Caco-2 (cell line): ENCODE results near the gene ISOC2. TPM values are rescaled to one million over a fixed set of nuclear protein-coding genes. Genes with fewer than 3 reads are reported as not detected.

Source experiments
- BruUV-seq: library from RNA; stranded (reverse); fragments of 400-500 nt; replicated peaks from 2 replicates; lab custom pipeline; 2021; lab: Mats Ljungman, UMichigan
- CTCF ChIA-PET: fragments of 300-600 bp; sonication (Branson Sonifier 250); formaldehyde crosslinking; loops from one replicate; lab custom pipeline; 2022; ENCODE audit warnings: antibody characterized with exemption; lab: Charles Lee
- POLR2A ChIA-PET: fragments of 300-600 bp; sonication (Branson Sonifier 250); formaldehyde crosslinking; loops from one replicate; lab custom pipeline; 2022; ENCODE audit warnings: antibody characterized with exemption; lab: Charles Lee
- DNase-seq, 2 experiments: peaks; one replicate each; pipeline versions ENCODE4 v3.0.0 to v3.0.0-alpha.2; 2020 to 2022
- H3K27me3 ChIP-seq: replicated peaks from 2 replicates; pipeline ENCODE4 v1.6.0; 2011; ENCODE audit warnings: low read length; ENCODE audit not compliant: control insufficient read depth, insufficient read depth
- H3K36me3 ChIP-seq: 2 replicates; pipeline ENCODE4 v1.5.1; 2011; ENCODE audit warnings: low read length; ENCODE audit not compliant: control insufficient read depth, insufficient read depth
- H3K4me1 ChIP-seq: fragments of 250-450 bp; sonication (Bioruptor Pico); 2 replicates; pipeline ENCODE4 v1.5.1; 2020; ENCODE audit warnings: mild to moderate bottlenecking
- H3K4me3 ChIP-seq: 2 replicates; pipeline ENCODE4 v1.5.1; 2011; ENCODE audit warnings: low read depth, mild to moderate bottlenecking, control low read depth, low read length
- H3K9me3 ChIP-seq: fragments of 250-450 bp; sonication (Bioruptor Pico); 2 replicates; pipeline ENCODE4 v1.5.1; 2020; ENCODE audit warnings: mild to moderate bottlenecking, moderate library complexity
- H3K27ac Mint-ChIP-seq: one replicate; pipeline ENCODE4 v1.8.0; 2022; ENCODE audit warnings: mixed read lengths; ENCODE audit not compliant: unreplicated experiment
- H3K27me3 Mint-ChIP-seq: one replicate; pipeline ENCODE4 v1.8.0; 2022; ENCODE audit warnings: mixed read lengths; ENCODE audit not compliant: insufficient read depth, unreplicated experiment
- H3K36me3 Mint-ChIP-seq: one replicate; pipeline ENCODE4 v1.8.0; 2022; ENCODE audit warnings: mild to moderate bottlenecking, mixed read lengths; ENCODE audit not compliant: insufficient read depth, unreplicated experiment
- H3K4me1 Mint-ChIP-seq: one replicate; pipeline ENCODE4 v1.8.0; 2022; ENCODE audit warnings: low read depth, mixed read lengths; ENCODE audit not compliant: unreplicated experiment
- H3K4me3 Mint-ChIP-seq: one replicate; pipeline ENCODE4 v1.8.0; 2022; ENCODE audit warnings: mild to moderate bottlenecking, moderate library complexity, mixed read lengths; ENCODE audit not compliant: unreplicated experiment
- H3K9me3 Mint-ChIP-seq: one replicate; pipeline ENCODE4 v1.8.0; 2022; ENCODE audit warnings: mixed read lengths; ENCODE audit not compliant: unreplicated experiment
- CTCF ChIP-seq, 2 experiments: fragments of 200-600 bp in 1 of 2; IDR thresholded peaks; 1 replicate in 1 of 2; 2 replicates in 1 of 2; pipeline versions ENCODE4 v1.5.1 to v1.8.0; 2011 to 2022; ENCODE audit warnings: antibody characterized with exemption in 1 of 2, control low read depth in 1 of 2, inconsistent platforms in 1 of 2, low read depth in 1 of 2, low read length in 1 of 2, mild to moderate bottlenecking in 1 of 2, moderate library complexity in 1 of 2; ENCODE audit not compliant: insufficient read depth in 1 of 2, severe bottlenecking in 1 of 2, unreplicated experiment in 1 of 2
- intact Hi-C: fragments of 100-400 bp; cut with micrococcal nuclease; formaldehyde crosslinking; loops from one replicate; pipeline ENCODE4 v1.10.0; 2022; ENCODE audit not compliant: unreplicated experiment
- total RNA-seq: library from RNA; stranded (reverse); gene quantifications from 2 replicates; pipeline ENCODE4 v1.2.3, GENCODE V29; 2022

Gene ISOC2
- total RNA-seq, 1 experiment from 2014 or later, result 40.6 TPM

- CTCF ChIA-PET, result no interaction called here
- Mint-ChIP-seq H3K27me3 (peaks cover 35% of the 10 kb centered on the region), H3K36me3 (peaks cover 7% of the 10 kb centered on the region), H3K9me3 (no peaks in the 10 kb centered on the region), H3K4me3 (no peak overlapping the region), H3K4me1 (no peaks in the 10 kb centered on the region), H3K27ac (no peak overlapping the region)
- no peak for TF ChIP-seq CTCF (IDR thresholded peaks at IDR 0.05; ENCODE audit: insufficient read depth in 1 of 2, low read depth in 1 of 2, low read length in 1 of 2, severe bottlenecking in 1 of 2, unreplicated experiment in 1 of 2)
- Histone ChIP-seq H3K27me3 (peaks cover 9% of the 10 kb centered on the region), H3K36me3 (no peaks in the 10 kb centered on the region), H3K9me3 (0 out of 2 replicates have a peak, but pooled peaks cover 3% of the 10 kb centered on the region), H3K4me3 (no peak overlapping the region), H3K4me1 (peaks cover 11% of the 10 kb centered on the region; the same call in 1 of the 2 replicates)
- intact Hi-C loops, result no loop called here
- no TSS peak for BruUV-seq
- DNase-seq, result no peak
- POLR2A ChIA-PET, result no interaction called here
Measured at GRCh38 chr19:55439052-55439451, 22.4 kb downstream of the ISOC2 start.

- no peak overlapping the region for H3K27ac Mint-ChIP-seq
- no TSS peak for BruUV-seq
- H3K27me3 ChIP-seq, result peaks cover 5% of the 10 kb centered on the region
- 0 out of 2 replicates have a peak, but pooled peaks cover 3% of the 10 kb centered on the region for H3K9me3 ChIP-seq
- H3K36me3 Mint-ChIP-seq, result peaks cover 7% of the 10 kb centered on the region
- DNase-seq, result peak; percentile 76 to 83
- no peaks in the 10 kb centered on the region for H3K9me3 Mint-ChIP-seq
- peak overlapping the region; percentile 23 for H3K4me3 Mint-ChIP-seq
- no peak overlapping the region for H3K4me3 ChIP-seq
- peaks cover 11% of the 10 kb centered on the region; the same call in 1 of the 2 replicates for H3K4me1 ChIP-seq
- TF ChIP-seq CTCF (IDR thresholded peaks at IDR 0.05; ENCODE audit: insufficient read depth in 1 of 2, low read depth in 1 of 2, low read length in 1 of 2, severe bottlenecking in 1 of 2, unreplicated experiment in 1 of 2), result no peak
- H3K27me3 Mint-ChIP-seq, result peaks cover 23% of the 10 kb centered on the region
- intact Hi-C loops, result no loop called here
- ChIA-PET CTCF (interaction anchor here (0.6 kb wide), 1 partner anchor 9 kb away, joined by 3 read pairs; no protein-coding TSS in a partner anchor), POLR2A (interaction anchor here (0.9 to 1.3 kb wide), 3 partner anchors 24 to 98 kb away, joined by 3 to 7 read pairs (median 4); partner anchors contain the start of genes ISOC2, KMT5C and UBE2S)
- no peaks in the 10 kb centered on the region for H3K36me3 ChIP-seq
- no peaks in the 10 kb centered on the region for H3K4me1 Mint-ChIP-seq
Measured at GRCh38 chr19:55437410-55437809, 24.0 kb downstream of the ISOC2 start.

- no peaks in the 10 kb centered on the region for H3K9me3 Mint-ChIP-seq
- H3K27me3 Mint-ChIP-seq, result peaks cover 23% of the 10 kb centered on the region
- Histone ChIP-seq H3K9me3 (0 out of 2 replicates have a peak, but pooled peaks cover 3% of the 10 kb centered on the region), H3K27me3 (peaks cover 4% of the 10 kb centered on the region), H3K4me1 (peaks cover 11% of the 10 kb centered on the region; the same call in 1 of the 2 replicates), H3K4me3 (no peak overlapping the region), H3K36me3 (no peaks in the 10 kb centered on the region)
- no peaks in the 10 kb centered on the region for H3K4me1 Mint-ChIP-seq
- no peak for TF ChIP-seq CTCF (IDR thresholded peaks at IDR 0.05; ENCODE audit: insufficient read depth in 1 of 2, low read depth in 1 of 2, low read length in 1 of 2, severe bottlenecking in 1 of 2, unreplicated experiment in 1 of 2)
- H3K36me3 Mint-ChIP-seq, result peaks cover 7% of the 10 kb centered on the region
- no peak overlapping the region for H3K4me3 Mint-ChIP-seq
- BruUV-seq, result no TSS peak
- H3K27ac Mint-ChIP-seq, result no peak overlapping the region
- no peak for DNase-seq
- CTCF ChIA-PET, result interaction anchor here (0.6 to 1.3 kb wide), 2 partner anchors 9 to 10 kb away, joined by 3 read pairs; no protein-coding TSS in a partner anchor
- intact Hi-C loops, result no loop called here
- POLR2A ChIA-PET, result interaction anchor here (0.9 to 1.3 kb wide), 3 partner anchors 25 to 97 kb away, joined by 3 to 7 read pairs (median 4); partner anchors contain the start of genes ISOC2, KMT5C and UBE2S
Measured at GRCh38 chr19:55436847-55437246, 24.6 kb downstream of the ISOC2 start.
